Measurements from ENCODE around the gene SLC19A2. TPM values are rescaled to one million over a fixed set of nuclear protein-coding genes. Genes with fewer than 3 reads are reported as not detected.

Gene SLC19A2
- total RNA-seq, 1 experiment from 2014 or later, result 31.5 TPM

GRCh38 chr1:169530448-169530847 lies 44.7 kb upstream of the SLC19A2 start:
- POLR2A ChIA-PET, result no interaction called here
- no peaks in the 10 kb centered on the region for H3K27me3 Mint-ChIP-seq (ENCODE audit: insufficient read depth, unreplicated experiment)
- Histone ChIP-seq H3K36me3 (ENCODE audit: control insufficient read depth, insufficient read depth, low read length) (no peaks in the 10 kb centered on the region), H3K4me1 (peaks cover 62% of the 10 kb centered on the region), H3K9me3 (no peaks in the 10 kb centered on the region), H3K27me3 (replicated peaks; ENCODE audit: control insufficient read depth, insufficient read depth, low read length) (no peaks in the 10 kb centered on the region), H3K4me3 (ENCODE audit: low read depth, low read length) (no peak overlapping the region)
- CTCF ChIA-PET, result interaction anchor here (0.9 kb wide), 1 partner anchor 16 kb away, joined by 3 read pairs; no protein-coding TSS in a partner anchor
- H3K4me3 Mint-ChIP-seq (ENCODE audit: unreplicated experiment), result no peak overlapping the region
- no peaks in the 10 kb centered on the region for H3K9me3 Mint-ChIP-seq (ENCODE audit: unreplicated experiment)
- H3K36me3 Mint-ChIP-seq (ENCODE audit: insufficient read depth, unreplicated experiment), result peaks cover 8% of the 10 kb centered on the region
- no TSS peak for BruUV-seq (replicated peaks)
- DNase-seq, result no peak
- peaks cover 56% of the 10 kb centered on the region for H3K4me1 Mint-ChIP-seq (ENCODE audit: low read depth, unreplicated experiment)
- no peak for TF ChIP-seq CTCF (IDR thresholded peaks at IDR 0.05; ENCODE audit: insufficient read depth in 1 of 2, low read depth in 1 of 2, low read length in 1 of 2, severe bottlenecking in 1 of 2, unreplicated experiment in 1 of 2)
- intact Hi-C loops (cut with micrococcal nuclease; ENCODE audit: unreplicated experiment), result no loop called here
- peak overlapping the region; percentile 98 for H3K27ac Mint-ChIP-seq (ENCODE audit: unreplicated experiment)

GRCh38 chr1:169529068-169529642 lies 43.4 kb upstream of the SLC19A2 start:
- peaks cover 8% of the 10 kb centered on the region for H3K36me3 Mint-ChIP-seq (ENCODE audit: insufficient read depth, unreplicated experiment)

More at GRCh38 chr1:169529068-169529642, 43.4 kb upstream of the SLC19A2 start:
- no peak for TF ChIP-seq CTCF (IDR thresholded peaks at IDR 0.05; ENCODE audit: insufficient read depth in 1 of 2, low read depth in 1 of 2, low read length in 1 of 2, severe bottlenecking in 1 of 2, unreplicated experiment in 1 of 2)
- Mint-ChIP-seq H3K9me3 (ENCODE audit: unreplicated experiment) (no peaks in the 10 kb centered on the region), H3K27ac (ENCODE audit: unreplicated experiment) (peak overlapping the region; percentile 98), H3K4me3 (ENCODE audit: unreplicated experiment) (peak overlapping the region; percentile 57), H3K4me1 (ENCODE audit: low read depth, unreplicated experiment) (peaks cover 56% of the 10 kb centered on the region), H3K27me3 (ENCODE audit: insufficient read depth, unreplicated experiment) (no peaks in the 10 kb centered on the region)
- no TSS peak for BruUV-seq (replicated peaks)
- ChIA-PET CTCF (interaction anchor here (0.5 to 1.5 kb wide), 6 partner anchors 16 to 1084 kb away, joined by 3 to 5 read pairs (median 4); partner anchors contain the start of gene SLC19A2), POLR2A (interaction anchor here (2.3 kb wide), 1 partner anchor 43 kb away, joined by 14 read pairs; the partner anchor contains the start of gene SLC19A2)
- Histone ChIP-seq H3K27me3 (replicated peaks; ENCODE audit: control insufficient read depth, insufficient read depth, low read length) (no peaks in the 10 kb centered on the region), H3K4me3 (ENCODE audit: low read depth, low read length) (no peak overlapping the region), H3K36me3 (ENCODE audit: control insufficient read depth, insufficient read depth, low read length) (no peaks in the 10 kb centered on the region), H3K4me1 (peaks cover 65% of the 10 kb centered on the region), H3K9me3 (no peaks in the 10 kb centered on the region)
- DNase-seq, result peak; percentile 88 to 91
- intact Hi-C loops (cut with micrococcal nuclease; ENCODE audit: unreplicated experiment), result loop anchor here (1.0 to 5.0 kb wide), 4 partner anchors 17 to 62 kb away; partner anchors contain the start of gene SLC19A2

Data from Caco-2 (cell line).